Stimulated activated CD4-positive, alpha-beta T cell treated with anti-CD3 and anti-CD28 coated beads, Interleukin-2, amount 100 ng/mL, for 24 hours (primary cell): ENCODE measurements around the gene KIR3DL3.
"Not testable (repeated sequence)": the region's sequence is repeated elsewhere in the genome, so short reads cannot be mapped to it uniquely, and the experiment has no call there.

Source experiments
- DNase-seq, 2 donors: peaks; one replicate each; pipeline ENCODE4 v3.0.0-alpha.2; 2020

Gene KIR3DL3

GRCh38 chr19:54724142-54724541, at the start of gene KIR3DL3:
KIR3DL3 (plus strand) TSS chr19:54724442; CDS start chr19:54724497, 55 bp downstream.
- no peak for DNase-seq

- DNase-seq, result not testable (repeated sequence)
These were observed 47.9 kb upstream of the KIR3DL3 start for GRCh38 chr19:54676210-54676834.

- DNase-seq, result no peak
These were observed 47.0 kb upstream of the KIR3DL3 start for GRCh38 chr19:54677217-54677616.

GRCh38 chr19:54681596-54681995, 42.6 kb upstream of the KIR3DL3 start:
- DNase-seq, result not testable (repeated sequence)

- DNase-seq, result no peak
These were observed 41.9 kb upstream of the KIR3DL3 start for GRCh38 chr19:54682306-54682856.

- DNase-seq, result no peak
These were observed 39.7 kb upstream of the KIR3DL3 start for GRCh38 chr19:54684527-54684926.

- DNase-seq, result no peak
These were observed 32.5 kb upstream of the KIR3DL3 start for GRCh38 chr19:54691582-54692297.

- DNase-seq, result no peak
These were observed 32.0 kb upstream of the KIR3DL3 start for GRCh38 chr19:54692298-54692615.

GRCh38 chr19:54694648-54695047, 29.6 kb upstream of the KIR3DL3 start:
- DNase-seq, result no peak

- DNase-seq, result no peak
These were observed 28.1 kb upstream of the KIR3DL3 start for GRCh38 chr19:54696117-54696548.

GRCh38 chr19:54696766-54697165, 27.5 kb upstream of the KIR3DL3 start:
- no peak for DNase-seq

GRCh38 chr19:54697716-54698115, 26.5 kb upstream of the KIR3DL3 start:
- not testable (repeated sequence) for DNase-seq

- DNase-seq, result no peak
These were observed 19.3 kb upstream of the KIR3DL3 start for GRCh38 chr19:54704928-54705327.

- no peak for DNase-seq
These were observed 16.3 kb upstream of the KIR3DL3 start for GRCh38 chr19:54707962-54708361.

- no peak for DNase-seq
These were observed 15.5 kb upstream of the KIR3DL3 start for GRCh38 chr19:54708781-54709180.

- DNase-seq, result no peak
These were observed 14.9 kb upstream of the KIR3DL3 start for GRCh38 chr19:54709212-54709948.

- not testable (repeated sequence) for DNase-seq
These were observed 14.3 kb upstream of the KIR3DL3 start for GRCh38 chr19:54709956-54710355.

GRCh38 chr19:54724644-54725043, 402 bp downstream of the KIR3DL3 start:
- DNase-seq, result no peak

- no peak for DNase-seq
These were observed 1.1 kb downstream of the KIR3DL3 start for GRCh38 chr19:54725321-54725720.

GRCh38 chr19:54727562-54727961, 3.3 kb downstream of the KIR3DL3 start:
- no peak for DNase-seq

- DNase-seq, result no peak
These were observed 3.9 kb downstream of the KIR3DL3 start for GRCh38 chr19:54728167-54728566.

GRCh38 chr19:54729416-54730188, 5.4 kb downstream of the KIR3DL3 start:
- no peak for DNase-seq

GRCh38 chr19:54731191-54731590, 6.9 kb downstream of the KIR3DL3 start:
- no peak for DNase-seq
